ENCODE data around the gene MKNK1.

GRCh38 chr1:46630719-46631118 is 26.7 kb upstream of the MKNK1 start:
- TF ChIP-seq, protein P1, sequence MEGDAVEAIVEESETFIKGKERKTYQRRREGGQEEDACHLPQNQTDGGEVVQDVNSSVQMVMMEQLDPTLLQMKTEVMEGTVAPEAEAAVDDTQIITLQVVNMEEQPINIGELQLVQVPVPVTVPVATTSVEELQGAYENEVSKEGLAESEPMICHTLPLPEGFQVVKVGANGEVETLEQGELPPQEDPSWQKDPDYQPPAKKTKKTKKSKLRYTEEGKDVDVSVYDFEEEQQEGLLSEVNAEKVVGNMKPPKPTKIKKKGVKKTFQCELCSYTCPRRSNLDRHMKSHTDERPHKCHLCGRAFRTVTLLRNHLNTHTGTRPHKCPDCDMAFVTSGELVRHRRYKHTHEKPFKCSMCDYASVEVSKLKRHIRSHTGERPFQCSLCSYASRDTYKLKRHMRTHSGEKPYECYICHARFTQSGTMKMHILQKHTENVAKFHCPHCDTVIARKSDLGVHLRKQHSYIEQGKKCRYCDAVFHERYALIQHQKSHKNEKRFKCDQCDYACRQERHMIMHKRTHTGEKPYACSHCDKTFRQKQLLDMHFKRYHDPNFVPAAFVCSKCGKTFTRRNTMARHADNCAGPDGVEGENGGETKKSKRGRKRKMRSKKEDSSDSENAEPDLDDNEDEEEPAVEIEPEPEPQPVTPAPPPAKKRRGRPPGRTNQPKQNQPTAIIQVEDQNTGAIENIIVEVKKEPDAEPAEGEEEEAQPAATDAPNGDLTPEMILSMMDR (IDR thresholded peaks at IDR 0.05): no peak
- TF ChIP-seq, protein P2, sequence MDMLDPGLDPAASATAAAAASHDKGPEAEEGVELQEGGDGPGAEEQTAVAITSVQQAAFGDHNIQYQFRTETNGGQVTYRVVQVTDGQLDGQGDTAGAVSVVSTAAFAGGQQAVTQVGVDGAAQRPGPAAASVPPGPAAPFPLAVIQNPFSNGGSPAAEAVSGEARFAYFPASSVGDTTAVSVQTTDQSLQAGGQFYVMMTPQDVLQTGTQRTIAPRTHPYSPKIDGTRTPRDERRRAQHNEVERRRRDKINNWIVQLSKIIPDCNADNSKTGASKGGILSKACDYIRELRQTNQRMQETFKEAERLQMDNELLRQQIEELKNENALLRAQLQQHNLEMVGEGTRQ (CRISPR knock-in tag; IDR thresholded peaks at IDR 0.05): no peak
- no peak for TF ChIP-seq E2F1 (CRISPR knock-in tag; IDR thresholded peaks at IDR 0.05)
- no peak for TF ChIP-seq SMAD4 (CRISPR knock-in tag; IDR thresholded peaks at IDR 0.05)
- TF ChIP-seq, protein P3, sequence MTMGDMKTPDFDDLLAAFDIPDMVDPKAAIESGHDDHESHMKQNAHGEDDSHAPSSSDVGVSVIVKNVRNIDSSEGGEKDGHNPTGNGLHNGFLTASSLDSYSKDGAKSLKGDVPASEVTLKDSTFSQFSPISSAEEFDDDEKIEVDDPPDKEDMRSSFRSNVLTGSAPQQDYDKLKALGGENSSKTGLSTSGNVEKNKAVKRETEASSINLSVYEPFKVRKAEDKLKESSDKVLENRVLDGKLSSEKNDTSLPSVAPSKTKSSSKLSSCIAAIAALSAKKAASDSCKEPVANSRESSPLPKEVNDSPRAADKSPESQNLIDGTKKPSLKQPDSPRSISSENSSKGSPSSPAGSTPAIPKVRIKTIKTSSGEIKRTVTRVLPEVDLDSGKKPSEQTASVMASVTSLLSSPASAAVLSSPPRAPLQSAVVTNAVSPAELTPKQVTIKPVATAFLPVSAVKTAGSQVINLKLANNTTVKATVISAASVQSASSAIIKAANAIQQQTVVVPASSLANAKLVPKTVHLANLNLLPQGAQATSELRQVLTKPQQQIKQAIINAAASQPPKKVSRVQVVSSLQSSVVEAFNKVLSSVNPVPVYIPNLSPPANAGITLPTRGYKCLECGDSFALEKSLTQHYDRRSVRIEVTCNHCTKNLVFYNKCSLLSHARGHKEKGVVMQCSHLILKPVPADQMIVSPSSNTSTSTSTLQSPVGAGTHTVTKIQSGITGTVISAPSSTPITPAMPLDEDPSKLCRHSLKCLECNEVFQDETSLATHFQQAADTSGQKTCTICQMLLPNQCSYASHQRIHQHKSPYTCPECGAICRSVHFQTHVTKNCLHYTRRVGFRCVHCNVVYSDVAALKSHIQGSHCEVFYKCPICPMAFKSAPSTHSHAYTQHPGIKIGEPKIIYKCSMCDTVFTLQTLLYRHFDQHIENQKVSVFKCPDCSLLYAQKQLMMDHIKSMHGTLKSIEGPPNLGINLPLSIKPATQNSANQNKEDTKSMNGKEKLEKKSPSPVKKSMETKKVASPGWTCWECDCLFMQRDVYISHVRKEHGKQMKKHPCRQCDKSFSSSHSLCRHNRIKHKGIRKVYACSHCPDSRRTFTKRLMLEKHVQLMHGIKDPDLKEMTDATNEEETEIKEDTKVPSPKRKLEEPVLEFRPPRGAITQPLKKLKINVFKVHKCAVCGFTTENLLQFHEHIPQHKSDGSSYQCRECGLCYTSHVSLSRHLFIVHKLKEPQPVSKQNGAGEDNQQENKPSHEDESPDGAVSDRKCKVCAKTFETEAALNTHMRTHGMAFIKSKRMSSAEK (CRISPR knock-in tag; IDR thresholded peaks at IDR 0.05; ENCODE audit: borderline replicate concordance): no peak
- TF ChIP-seq CREB1 (CRISPR knock-in tag; IDR thresholded peaks at IDR 0.05): no peak
- no peak for TF ChIP-seq ZNF671 (CRISPR knock-in tag; IDR thresholded peaks at IDR 0.05)
